22Rv1 (cell line): ENCODE results near the gene GGNBP2.

Experiments
- H3K27ac ChIP-seq: fragments of 450-650 bp; 2 replicates; pipeline ENCODE4 v1.5.1; 2017
- CTCF ChIP-seq: fragments of 450-650 bp; IDR thresholded peaks from 2 replicates; pipeline ENCODE4 v1.5.1; 2017; ENCODE audit warnings: mild to moderate bottlenecking
- ZFX ChIP-seq: fragments of 450-650 bp; IDR thresholded peaks from 2 replicates; pipeline ENCODE4 v1.6.1; 2017; ENCODE audit warnings: antibody characterized with exemption, borderline replicate concordance

The GGNBP2 gene

GRCh38 chr17:36591434-36592315 is 47.0 kb downstream of the GGNBP2 start, which contains the start of gene DHRS11:
Gene DHRS11, plus strand, starts transcription at chr17:36591879. Its CDS starts 131 bp downstream, at chr17:36592010.
- TF ChIP-seq CTCF (no peak), ZFX (no peak)
- peak within 1 kb of the TSS; percentile 71 for H3K27ac ChIP-seq

GRCh38 chr17:36592316-36592715 is 47.6 kb downstream of the GGNBP2 start:
- no peak for TF ChIP-seq ZFX
- no peak for TF ChIP-seq CTCF
- peak overlapping the region; percentile 71 for H3K27ac ChIP-seq

- TF ChIP-seq ZFX (no peak), CTCF (no peak)
- peak overlapping the region; percentile 71; the same call in 1 of the 2 replicates for H3K27ac ChIP-seq
Measured at GRCh38 chr17:36592716-36593321, 48.1 kb downstream of the GGNBP2 start.

- H3K27ac ChIP-seq: no peak overlapping the region
- no peak for TF ChIP-seq ZFX
- TF ChIP-seq CTCF: no peak
Measured at GRCh38 chr17:36593656-36594316, 49.1 kb downstream of the GGNBP2 start.

GRCh38 chr17:36594626-36595401 is 50.1 kb downstream of the GGNBP2 start:
- TF ChIP-seq ZFX (no peak), CTCF (no peak)
- H3K27ac ChIP-seq: no peak overlapping the region

- H3K27ac ChIP-seq: no peak overlapping the region
- no peak for TF ChIP-seq ZFX
- TF ChIP-seq CTCF: no peak
Measured at GRCh38 chr17:36597226-36597625, 52.5 kb downstream of the GGNBP2 start.
